GM19240 (cell line): ENCODE results near the gene FMNL1.

Source experiments
- DNase-seq: peaks from one replicate; pipeline ENCODE4 v3.0.0; 2011; ENCODE audit warnings: low spot score; ENCODE audit not compliant: insufficient read length

The FMNL1 gene

GRCh38 chr17:45257115-45257514 is 35.4 kb downstream of the FMNL1 start:
- DNase-seq: no peak

GRCh38 chr17:45258981-45259380 is 37.3 kb downstream of the FMNL1 start:
- DNase-seq: no peak

GRCh38 chr17:45260204-45260783 is 38.6 kb downstream of the FMNL1 start:
- DNase-seq: no peak

GRCh38 chr17:45261577-45262515 is 40.2 kb downstream of the FMNL1 start, which contains the start of gene SPATA32:
Gene SPATA32 (minus strand): TSS chr17:45262094. CDS start chr17:45262016, 78 bp downstream.
- peak; percentile 67 for DNase-seq

GRCh38 chr17:45262516-45263476 is 41.1 kb downstream of the FMNL1 start:
- no peak for DNase-seq

- no peak for DNase-seq
These were observed 41.8 kb downstream of the FMNL1 start for GRCh38 chr17:45263477-45263860.

GRCh38 chr17:45264430-45264829 is 42.7 kb downstream of the FMNL1 start:
- DNase-seq: no peak

- no peak for DNase-seq
These were observed 43.3 kb downstream of the FMNL1 start for GRCh38 chr17:45264988-45265387.

GRCh38 chr17:45265821-45266220 is 44.1 kb downstream of the FMNL1 start:
- DNase-seq: no peak

GRCh38 chr17:45266372-45266926 is 44.8 kb downstream of the FMNL1 start:
- no peak for DNase-seq

GRCh38 chr17:45267436-45268055 is 45.9 kb downstream of the FMNL1 start:
- DNase-seq: no peak

GRCh38 chr17:45269912-45270311 is 48.2 kb downstream of the FMNL1 start:
- no peak for DNase-seq

GRCh38 chr17:45270828-45271418 is 49.2 kb downstream of the FMNL1 start:
- DNase-seq: no peak

- no peak for DNase-seq
These were observed 49.9 kb downstream of the FMNL1 start for GRCh38 chr17:45271603-45272002.

GRCh38 chr17:45273551-45273957 is 51.9 kb downstream of the FMNL1 start:
- no peak for DNase-seq

GRCh38 chr17:45274033-45274432 is 52.3 kb downstream of the FMNL1 start:
- DNase-seq: no peak

- no peak for DNase-seq
These were observed 54.3 kb downstream of the FMNL1 start for GRCh38 chr17:45276031-45276430.

GRCh38 chr17:45277216-45277849 is 55.6 kb downstream of the FMNL1 start:
- DNase-seq: peak; percentile 94

GRCh38 chr17:45277992-45278391 is 56.3 kb downstream of the FMNL1 start:
- DNase-seq: no peak

- DNase-seq: no peak
These were observed 58.2 kb downstream of the FMNL1 start for GRCh38 chr17:45279898-45280297.
